HepG2 (cell line): Measurements from ENCODE around the gene ISOC2.

Experiments used
- ATF3 ChIP-seq: sonication (generic); formaldehyde crosslinking; IDR thresholded peaks from 2 replicates; pipeline ENCODE4 v1.4.0; 2020; ENCODE audit warnings: missing genetic modification reagents
- CREM ChIP-seq, 2 experiments: sonication (generic) in 1 of 2; formaldehyde crosslinking in 1 of 2; IDR thresholded peaks; 2 replicates each; pipeline versions ENCODE4 v1.4.0 to v1.6.1; 2016 to 2020; ENCODE audit warnings: antibody characterized with exemption in 1 of 2, mild to moderate bottlenecking in 1 of 2, missing genetic modification reagents in 1 of 2
- CTCF ChIP-seq: sonication (generic); formaldehyde crosslinking; IDR thresholded peaks from 2 replicates; pipeline ENCODE4 v1.5.0; 2020; ENCODE audit warnings: mild to moderate bottlenecking, missing genetic modification reagents, moderate library complexity
- ELF1 ChIP-seq: sonication (generic); formaldehyde crosslinking; IDR thresholded peaks from 2 replicates; pipeline ENCODE4 v1.4.0; 2020; ENCODE audit warnings: missing genetic modification reagents
- MYC ChIP-seq: sonication (generic); formaldehyde crosslinking; IDR thresholded peaks from 2 replicates; pipeline ENCODE4 v1.9.0; 2021; ENCODE audit warnings: missing genetic modification reagents, borderline replicate concordance
- THAP7 ChIP-seq: sonication (generic); formaldehyde crosslinking; IDR thresholded peaks from 2 replicates; pipeline ENCODE4 v1.8.1; 2023; ENCODE audit warnings: mild to moderate bottlenecking, missing genetic modification reagents
- ZNF335 ChIP-seq: sonication (generic); formaldehyde crosslinking; IDR thresholded peaks from 2 replicates; pipeline ENCODE4 v1.4.0; 2020; ENCODE audit warnings: missing genetic modification reagents
- ZNF550 ChIP-seq: sonication (generic); formaldehyde crosslinking; IDR thresholded peaks from 2 replicates; pipeline ENCODE4 v1.4.0; 2020; ENCODE audit warnings: mild to moderate bottlenecking, missing genetic modification reagents, borderline replicate concordance

GRCh38 chr19:55503157-55503501 is 41.7 kb upstream of the ISOC2 start:
- TF ChIP-seq CTCF (no peak), ATF3 (CRISPR knock-in tag) (no peak), MYC (no peak), ELF1 (no peak), THAP7 (no peak), ZNF550 (CRISPR knock-in tag) (no peak), CREM (IDR thresholded peaks at IDR 0.05) (no peak), CREM (CRISPR knock-in tag; IDR thresholded peaks at IDR 0.05) (no peak), ZNF335 (CRISPR knock-in tag) (no peak)
